ENCODE results near the gene SSNA1.
"Not testable (repeated sequence)": the region's sequence is repeated elsewhere in the genome, so short reads cannot be mapped to it uniquely, and the experiment has no call there.

The SSNA1 gene

DNA sequence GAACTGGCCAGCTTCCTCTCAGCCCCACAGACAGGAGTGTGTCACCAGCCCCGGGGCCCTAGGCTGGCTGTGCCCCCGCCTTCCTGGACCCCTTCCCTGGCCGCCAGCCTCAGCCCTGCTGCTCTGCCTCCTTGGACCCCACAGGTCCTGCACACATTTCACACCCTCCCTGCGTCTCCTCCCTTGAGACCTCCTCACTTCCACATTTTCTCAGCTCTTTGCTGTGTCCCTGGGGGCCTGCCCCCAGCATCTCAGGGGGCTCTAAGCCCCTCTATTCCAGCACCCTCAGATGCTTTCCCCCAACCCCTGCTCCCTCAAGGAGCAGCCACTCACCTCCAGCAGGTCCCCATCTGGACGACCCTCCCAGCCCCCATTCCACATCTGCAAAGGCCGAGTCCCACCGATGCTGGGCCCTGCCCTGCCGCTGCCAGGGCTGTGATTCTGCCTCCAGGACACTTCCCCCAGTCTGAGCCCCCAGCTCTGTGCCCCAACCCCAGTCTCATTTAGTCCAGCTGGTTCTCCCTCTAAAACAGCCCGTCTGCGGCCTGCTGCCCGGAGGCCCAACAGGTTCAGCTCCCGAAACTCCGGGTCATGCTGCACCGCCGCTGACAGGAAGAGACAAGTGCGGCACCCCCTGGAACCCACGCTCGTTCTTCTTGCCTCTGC, 46.4 kb downstream of the SSNA1 start:
- DNase-seq = no peak

GRCh38 chr9:137235424-137236237, 47.2 kb downstream of the SSNA1 start:
- no peak for DNase-seq

GRCh38 chr9:137236238-137236935, 47.9 kb downstream of the SSNA1 start:
- peak; percentile 82 for DNase-seq

- no peak for DNase-seq
Measured at GRCh38 chr9:137236936-137237421, 48.5 kb downstream of the SSNA1 start.

- peak; percentile 47 for DNase-seq
Measured at GRCh38 chr9:137237759-137238726, 49.6 kb downstream of the SSNA1 start.

GRCh38 chr9:137239541-137240200, 51.2 kb downstream of the SSNA1 start:
- DNase-seq = not testable (repeated sequence)

All from NCI-H1092 (cell line).